HepG2 (cell line): Measurements from ENCODE around the gene CROCC.
"Not testable (repeated sequence)": the region's sequence is repeated elsewhere in the genome, so short reads cannot be mapped to it uniquely, and the experiment has no call there.

ENCODE experiments used
- HIC2 ChIP-seq: sonication (generic); formaldehyde crosslinking; IDR thresholded peaks from 2 replicates; pipeline ENCODE4 v1.9.0; 2022; ENCODE audit warnings: low read depth, missing genetic modification reagents
- RFX5 ChIP-seq: IDR thresholded peaks from 2 replicates; pipeline ENCODE4 v1.6.1; 2011; ENCODE audit warnings: low read depth, low read length, improper control_type of control experiment
- TAF15 ChIP-seq: fragments of 200-400 bp; formaldehyde crosslinking; IDR thresholded peaks from one replicate; pipeline ENCODE4 v1.6.1; 2018; ENCODE audit warnings: mild to moderate bottlenecking, low read depth, low read length; ENCODE audit not compliant: poor library complexity, severe bottlenecking
- YY1 ChIP-seq: IDR thresholded peaks from 2 replicates; pipeline ENCODE4 v1.6.1; 2011; ENCODE audit warnings: low read length, low read depth, moderate library complexity, mild to moderate bottlenecking; ENCODE audit not compliant: insufficient read depth, insufficient replicate concordance
- ZBTB7B ChIP-seq: sonication (generic); formaldehyde crosslinking; IDR thresholded peaks from 2 replicates; pipeline ENCODE4 v1.4.0; 2020; ENCODE audit warnings: missing genetic modification reagents
- TF ChIP-seq, protein P1 (sequence below): sonication (generic); formaldehyde crosslinking; IDR thresholded peaks from 2 replicates; pipeline ENCODE4 v1.5.0; 2020; ENCODE audit warnings: mild to moderate bottlenecking, missing genetic modification reagents, moderate library complexity

- TF ChIP-seq HIC2 (CRISPR knock-in tag); ZBTB7B (CRISPR knock-in tag); RFX5; TAF15; YY1: not testable (repeated sequence)
- TF ChIP-seq, protein P1, sequence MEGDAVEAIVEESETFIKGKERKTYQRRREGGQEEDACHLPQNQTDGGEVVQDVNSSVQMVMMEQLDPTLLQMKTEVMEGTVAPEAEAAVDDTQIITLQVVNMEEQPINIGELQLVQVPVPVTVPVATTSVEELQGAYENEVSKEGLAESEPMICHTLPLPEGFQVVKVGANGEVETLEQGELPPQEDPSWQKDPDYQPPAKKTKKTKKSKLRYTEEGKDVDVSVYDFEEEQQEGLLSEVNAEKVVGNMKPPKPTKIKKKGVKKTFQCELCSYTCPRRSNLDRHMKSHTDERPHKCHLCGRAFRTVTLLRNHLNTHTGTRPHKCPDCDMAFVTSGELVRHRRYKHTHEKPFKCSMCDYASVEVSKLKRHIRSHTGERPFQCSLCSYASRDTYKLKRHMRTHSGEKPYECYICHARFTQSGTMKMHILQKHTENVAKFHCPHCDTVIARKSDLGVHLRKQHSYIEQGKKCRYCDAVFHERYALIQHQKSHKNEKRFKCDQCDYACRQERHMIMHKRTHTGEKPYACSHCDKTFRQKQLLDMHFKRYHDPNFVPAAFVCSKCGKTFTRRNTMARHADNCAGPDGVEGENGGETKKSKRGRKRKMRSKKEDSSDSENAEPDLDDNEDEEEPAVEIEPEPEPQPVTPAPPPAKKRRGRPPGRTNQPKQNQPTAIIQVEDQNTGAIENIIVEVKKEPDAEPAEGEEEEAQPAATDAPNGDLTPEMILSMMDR = not testable (repeated sequence)
These were observed 40.0 kb upstream of the CROCC start for GRCh38 chr1:16881742-16882141.
